ENCODE measurements around the gene JARID2. TPM values are rescaled to one million over a fixed set of nuclear protein-coding genes. Genes with fewer than 3 reads are reported as not detected.

JARID2 gene
- polyA plus RNA-seq, 1 of the 3 experiments (the other 2 are of a cell fraction), result 3.4 TPM

GRCh38 chr6:15555101-15556038 lies 309.5 kb downstream of the JARID2 start (continued):
- no peak for TF ChIP-seq NRF1 (IDR thresholded peaks at IDR 0.05; ENCODE audit: low read depth, low read length)

DNA sequence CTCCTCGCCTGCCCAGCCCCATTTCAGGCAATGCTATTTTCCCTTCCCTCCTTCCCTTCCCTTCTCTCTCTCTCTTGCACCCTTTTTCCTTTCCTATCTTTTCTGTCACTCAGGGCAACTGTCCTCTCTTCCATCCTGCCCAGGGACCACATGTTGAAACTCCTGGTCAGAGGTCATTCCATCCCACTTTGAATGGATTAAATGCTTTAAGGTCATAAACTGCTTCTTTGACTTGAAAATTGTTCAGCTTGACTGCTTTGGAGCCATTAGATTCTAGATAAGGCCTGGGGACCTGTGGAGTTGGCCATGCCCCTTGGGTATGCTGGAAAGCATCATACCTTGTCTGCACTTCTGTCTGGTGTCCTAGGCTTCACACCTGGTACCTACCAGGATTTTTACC lies 310.8 kb downstream of the JARID2 start:
- Histone ChIP-seq H3K4me2 (no peak overlapping the region), H3K79me2 (ENCODE audit: insufficient read depth) (no peaks in the 10 kb centered on the region), H3K9ac (no peak overlapping the region), H2AFZ (ENCODE audit: low read depth) (no peak overlapping the region), H3F3A (replicated peaks; ENCODE audit: insufficient read depth) (no peaks in the 10 kb centered on the region), H3K36me3 (replicated peaks in 1 of 2; ENCODE audit: control insufficient read depth in 1 of 2, insufficient read depth in 2 of 2, low read length in 1 of 2) (no peaks in the 10 kb centered on the region), H3K4me3 (ENCODE audit: low read depth in 2 of 2, low read length in 1 of 2) (no peak overlapping the region), H3K9me3 (no peaks in the 10 kb centered on the region), H3K27ac (ENCODE audit: low read depth in 2 of 2, low read length in 1 of 2) (no peak overlapping the region), H3K27me3 (ENCODE audit: insufficient read depth) (no peaks in the 10 kb centered on the region), H3K9me2 (no peaks in the 10 kb centered on the region), H4K20me1 (ENCODE audit: insufficient read depth) (no peaks in the 10 kb centered on the region), H3K4me1 (ENCODE audit: control insufficient read depth in 1 of 2, insufficient read depth in 2 of 2, low read depth in 1 of 2, low read length in 1 of 2) (peaks cover 0 to 8% of the 10 kb centered on the region in 2 experiments; a peak in 2 of 4 replicates)
- WGBS (ENCODE audit: low lambda C conversion rate), result 92% methylated on average over 1 of the region's 1 CpG
- ChIA-PET POLR2A (no interaction called here), CTCF (no interaction called here)
- no peak for DNase-seq
- TF ChIP-seq, protein P1, sequence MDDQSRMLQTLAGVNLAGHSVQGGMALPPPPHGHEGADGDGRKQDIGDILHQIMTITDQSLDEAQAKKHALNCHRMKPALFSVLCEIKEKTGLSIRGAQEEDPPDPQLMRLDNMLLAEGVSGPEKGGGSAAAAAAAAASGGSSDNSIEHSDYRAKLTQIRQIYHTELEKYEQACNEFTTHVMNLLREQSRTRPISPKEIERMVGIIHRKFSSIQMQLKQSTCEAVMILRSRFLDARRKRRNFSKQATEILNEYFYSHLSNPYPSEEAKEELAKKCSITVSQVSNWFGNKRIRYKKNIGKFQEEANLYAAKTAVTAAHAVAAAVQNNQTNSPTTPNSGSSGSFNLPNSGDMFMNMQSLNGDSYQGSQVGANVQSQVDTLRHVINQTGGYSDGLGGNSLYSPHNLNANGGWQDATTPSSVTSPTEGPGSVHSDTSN (IDR thresholded peaks at IDR 0.05), result no peak
- TF ChIP-seq TCF12 (IDR thresholded peaks at IDR 0.05), result no peak
- no peak for TF ChIP-seq TEAD4 (IDR thresholded peaks at IDR 0.05; ENCODE audit: borderline replicate concordance, insufficient read depth)
- no peak for TF ChIP-seq FOXM1 (IDR thresholded peaks at IDR 0.05; ENCODE audit: low read depth)
- TF ChIP-seq, protein P2, sequence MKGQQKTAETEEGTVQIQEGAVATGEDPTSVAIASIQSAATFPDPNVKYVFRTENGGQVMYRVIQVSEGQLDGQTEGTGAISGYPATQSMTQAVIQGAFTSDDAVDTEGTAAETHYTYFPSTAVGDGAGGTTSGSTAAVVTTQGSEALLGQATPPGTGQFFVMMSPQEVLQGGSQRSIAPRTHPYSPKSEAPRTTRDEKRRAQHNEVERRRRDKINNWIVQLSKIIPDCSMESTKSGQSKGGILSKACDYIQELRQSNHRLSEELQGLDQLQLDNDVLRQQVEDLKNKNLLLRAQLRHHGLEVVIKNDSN (IDR thresholded peaks at IDR 0.05; ENCODE audit: borderline replicate concordance, low read depth), result no peak
- no peak for TF ChIP-seq FOSL2 (IDR thresholded peaks at IDR 0.05; ENCODE audit: borderline replicate concordance, low read depth)
- TF ChIP-seq, protein P3, sequence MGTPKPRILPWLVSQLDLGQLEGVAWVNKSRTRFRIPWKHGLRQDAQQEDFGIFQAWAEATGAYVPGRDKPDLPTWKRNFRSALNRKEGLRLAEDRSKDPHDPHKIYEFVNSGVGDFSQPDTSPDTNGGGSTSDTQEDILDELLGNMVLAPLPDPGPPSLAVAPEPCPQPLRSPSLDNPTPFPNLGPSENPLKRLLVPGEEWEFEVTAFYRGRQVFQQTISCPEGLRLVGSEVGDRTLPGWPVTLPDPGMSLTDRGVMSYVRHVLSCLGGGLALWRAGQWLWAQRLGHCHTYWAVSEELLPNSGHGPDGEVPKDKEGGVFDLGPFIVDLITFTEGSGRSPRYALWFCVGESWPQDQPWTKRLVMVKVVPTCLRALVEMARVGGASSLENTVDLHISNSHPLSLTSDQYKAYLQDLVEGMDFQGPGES (IDR thresholded peaks at IDR 0.05; ENCODE audit: low read depth, low read length), result no peak
- no peak for TF ChIP-seq REST (IDR thresholded peaks at IDR 0.05; ENCODE audit: low read depth, low read length)
- no peak for TF ChIP-seq USF2 (IDR thresholded peaks at IDR 0.05; ENCODE audit: borderline replicate concordance, low read depth, low read length)
- no peak for TF ChIP-seq RXRA (IDR thresholded peaks at IDR 0.05; ENCODE audit: borderline replicate concordance, low read depth)
- TF ChIP-seq ZBTB33 (IDR thresholded peaks at IDR 0.05; ENCODE audit: borderline replicate concordance, low read depth), result no peak
- TF ChIP-seq RAD21 (IDR thresholded peaks at IDR 0.05; ENCODE audit: low read length), result no peak

Measured in SK-N-SH (cell line).